ENCODE data around the gene TMEM80. TPM values are rescaled to one million over a fixed set of nuclear protein-coding genes. Genes with fewer than 3 reads are reported as not detected.

TMEM80 gene
- total and polyA plus RNA-seq, 12 donors = 11.1 to 85.3 (median 32.8) TPM

DNA sequence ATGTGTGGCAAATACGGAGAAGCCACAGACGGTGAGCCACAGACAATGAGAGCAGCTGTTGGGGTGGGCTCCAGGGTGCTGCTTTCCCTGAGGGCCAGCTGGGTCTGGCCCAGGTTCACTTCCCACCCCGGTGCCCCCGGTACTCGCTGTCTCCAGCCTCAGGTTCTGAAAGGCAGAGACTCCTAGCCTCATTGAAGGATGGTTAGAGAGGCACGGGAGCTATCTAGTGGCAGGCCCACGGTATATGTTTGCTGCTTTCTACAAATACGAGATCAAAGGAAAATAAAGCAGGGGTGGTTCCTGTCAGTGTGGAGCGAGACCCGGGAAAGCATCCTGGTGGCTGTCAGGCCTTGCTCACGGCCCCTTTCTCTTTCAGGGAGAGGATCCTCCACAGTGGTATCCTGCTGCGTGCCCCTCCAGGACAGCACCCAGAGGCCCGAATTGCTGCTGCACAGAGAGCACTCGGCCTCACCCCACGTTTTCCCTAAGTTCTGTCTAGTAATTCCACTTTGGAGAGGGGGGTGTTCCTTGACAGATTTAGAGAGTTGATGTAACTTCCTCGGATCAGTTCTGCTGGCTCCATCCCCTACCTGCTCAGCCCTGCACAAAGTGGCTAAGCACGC, 3.0 kb downstream of the TMEM80 start:
- 73 to 84% (median 81%) methylated on average over 13 to 17 of the region's 17 CpGs for WGBS, 4 donors
- Histone ChIP-seq H3K9me3 (replicated peaks in 1 of 3) (no peaks in the 10 kb centered on the region), H3K27ac (no peak overlapping the region), H3K4me1 (replicated peaks in 1 of 2) (peaks cover 26 to 30% of the 10 kb centered on the region in 2 donors), H3K36me3 (replicated peaks in 1 of 2) (no peaks in the 10 kb centered on the region), H3K4me3 (no peak overlapping the region), H3K27me3 (no peaks in the 10 kb centered on the region)
- no peak for DNase-seq
- intact Hi-C loops (cut with DNase I) = no loop called here
- no peak for TF ChIP-seq CTCF (IDR thresholded peaks at IDR 0.05)

GRCh38 chr11:699116-699508, 3.5 kb downstream of the TMEM80 start:
- intact Hi-C loops (cut with DNase I) = no loop called here
- Histone ChIP-seq H3K27me3 (no peaks in the 10 kb centered on the region), H3K4me3 (no peak overlapping the region), H3K9me3 (replicated peaks in 1 of 3) (no peaks in the 10 kb centered on the region), H3K4me1 (replicated peaks in 1 of 2) (peaks cover 21 to 25% of the 10 kb centered on the region in 2 donors), H3K36me3 (replicated peaks in 1 of 2) (no peaks in the 10 kb centered on the region), H3K27ac (no peak overlapping the region)
- TF ChIP-seq CTCF (IDR thresholded peaks at IDR 0.05) = no peak
- no peak for TF ChIP-seq POLR2A (IDR thresholded peaks at IDR 0.05)
- no peak for DNase-seq
- WGBS, 4 donors = 94 to 97% (median 95%) methylated on average over 7 of the region's 7 CpGs

- Histone ChIP-seq H3K4me3 (no peak overlapping the region), H3K36me3 (replicated peaks in 1 of 2) (no peaks in the 10 kb centered on the region), H3K27me3 (no peaks in the 10 kb centered on the region), H3K4me1 (replicated peaks in 1 of 2) (peaks cover 15 to 25% of the 10 kb centered on the region in 2 donors), H3K9me3 (replicated peaks in 1 of 3) (no peaks in the 10 kb centered on the region), H3K27ac (no peak overlapping the region)
- no peak for DNase-seq
- TF ChIP-seq CTCF (IDR thresholded peaks at IDR 0.05) (no peak), POLR2A (IDR thresholded peaks at IDR 0.05) (no peak)
- WGBS, 4 donors = 83 to 100% (median 90%) methylated on average over 1 of the region's 1 CpG
- intact Hi-C loops (cut with DNase I) = no loop called here
Measured at GRCh38 chr11:699753-700152, 4.1 kb downstream of the TMEM80 start.

DNA sequence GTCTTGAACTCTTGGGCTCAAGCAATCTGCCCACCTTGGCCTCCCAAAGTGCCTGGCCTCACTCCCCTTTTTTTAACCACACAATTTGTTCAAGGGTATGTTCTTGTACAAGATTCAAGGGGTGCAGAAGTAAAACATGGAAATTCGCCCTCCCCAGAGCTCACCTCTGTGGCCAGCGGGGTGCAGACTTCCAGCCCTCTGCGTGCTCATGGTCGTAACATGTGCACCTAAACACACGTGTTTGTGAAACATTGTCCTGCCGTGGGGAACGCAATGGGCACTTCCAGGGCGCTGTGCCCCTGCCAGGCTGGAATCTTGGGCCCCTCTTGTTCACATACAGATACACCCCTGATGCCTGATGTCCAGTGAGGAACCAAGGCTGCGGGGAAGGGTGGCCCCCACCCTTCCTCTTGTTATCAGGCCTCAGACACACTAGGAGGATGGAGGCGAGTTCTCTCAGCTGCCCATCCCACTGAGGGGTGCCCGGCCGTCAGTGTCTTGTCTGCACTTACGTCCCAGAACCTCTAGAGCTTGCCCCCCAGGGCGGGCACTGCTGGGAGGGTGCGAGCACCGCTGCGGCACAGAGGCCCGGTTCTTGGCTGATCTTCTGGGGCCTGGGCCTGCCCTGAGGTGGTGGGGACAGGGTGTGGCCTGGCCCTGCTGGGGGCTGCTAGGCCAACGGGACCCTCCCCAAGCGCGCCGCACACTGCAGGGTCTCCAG, 6.3 kb downstream of the TMEM80 start:
- H3K4me1 ChIP-seq (replicated peaks in 1 of 2) = peaks cover 20 to 30% of the 10 kb centered on the region in 2 donors
- no peak overlapping the region for H3K27ac ChIP-seq
- 95 to 96% (median 95%) methylated on average over 12 to 22 of the region's 22 CpGs for WGBS, 4 donors
- peak in 1 of 7 donors; percentile 11 for DNase-seq
- H3K27me3 ChIP-seq = no peaks in the 10 kb centered on the region
- intact Hi-C loops (cut with DNase I) = no loop called here
- no peaks in the 10 kb centered on the region for H3K9me3 ChIP-seq (replicated peaks in 1 of 3)
- no peaks in the 10 kb centered on the region for H3K36me3 ChIP-seq (replicated peaks in 1 of 2)
- TF ChIP-seq POLR2A (IDR thresholded peaks at IDR 0.05) = no peak
- TF ChIP-seq CTCF (IDR thresholded peaks at IDR 0.05) = no peak
- H3K4me3 ChIP-seq = no peak overlapping the region

All from adrenal gland (tissue), 12 donors.